Spleen (tissue), 11 donors: ENCODE data around the gene GPBP1. TPM values are rescaled to one million over a fixed set of nuclear protein-coding genes. Genes with fewer than 3 reads are reported as not detected.
A peak's percentile ranks its signal among the peaks of the same experiment; 100 is the strongest.

Experiments
- DNase-seq: peaks from one replicate; pipeline ENCODE4 v3.0.0-alpha.2; 2020
- H3K27ac ChIP-seq, 8 donors: fragments of 200-600 bp; sonication (generic) in 7 of 8; 1 replicate in 4 of 8; 2 replicates in 4 of 8; pipeline versions ENCODE4 v1.5.0 to v1.8.0; 2016 to 2021; ENCODE audit warnings: inconsistent platforms in 4 of 8, mild to moderate bottlenecking in 4 of 8, moderate library complexity in 1 of 8
- H3K27me3 ChIP-seq, 7 donors: fragments of 200-600 bp; sonication (generic) in 6 of 7; replicated peaks in 1 of 7; 1 replicate in 4 of 7; 2 replicates in 3 of 7; pipeline versions ENCODE4 v1.5.0 to v1.8.0; 2016 to 2021; ENCODE audit warnings: inconsistent platforms in 3 of 7, mild to moderate bottlenecking in 1 of 7
- H3K36me3 ChIP-seq, 6 donors: fragments of 200-600 bp; sonication (generic) in 5 of 6; 1 replicate in 4 of 6; 2 replicates in 2 of 6; pipeline versions ENCODE4 v1.5.0 to v1.8.0; 2016 to 2021; ENCODE audit warnings: inconsistent platforms in 2 of 6
- H3K4me1 ChIP-seq, 6 donors: fragments of 200-600 bp; sonication (generic) in 5 of 6; 1 replicate in 3 of 6; 2 replicates in 3 of 6; pipeline versions ENCODE4 v1.5.0 to v1.8.0; 2016 to 2021; ENCODE audit warnings: inconsistent platforms in 3 of 6
- H3K4me3 ChIP-seq, 8 donors: fragments of 200-600 bp; sonication (generic) in 7 of 8; 1 replicate in 4 of 8; 2 replicates in 4 of 8; pipeline versions ENCODE4 v1.5.0 to v1.8.0; 2016 to 2021; ENCODE audit warnings: inconsistent platforms in 4 of 8, mild to moderate bottlenecking in 4 of 8, moderate library complexity in 2 of 8
- H3K9me3 ChIP-seq, 8 donors: fragments of 200-600 bp; sonication (generic) in 7 of 8; 1 replicate in 4 of 8; 2 replicates in 4 of 8; pipeline versions ENCODE4 v1.5.0 to v1.8.0; 2016 to 2021; ENCODE audit warnings: inconsistent platforms in 4 of 8
- CTCF ChIP-seq, 11 experiments: fragments of 200-600 bp in 7 of 11; fragments of 450-650 bp in 4 of 11; sonication (generic) in 4 of 11; IDR thresholded peaks in 8 of 11; conservative IDR thresholded peaks in 3 of 11; 1 replicate in 7 of 11; 2 replicates in 4 of 11; pipeline versions ENCODE4 v1.4.0 to v1.8.0; 2016 to 2021; ENCODE audit warnings: antibody characterized with exemption in 11 of 11, inconsistent platforms in 4 of 11, mild to moderate bottlenecking in 1 of 11
- POLR2A ChIP-seq, 3 donors: fragments of 450-650 bp; IDR thresholded peaks; one replicate each; pipeline ENCODE4 v1.5.1; 2017; ENCODE audit warnings: antibody characterized with exemption in 3 of 3, mild to moderate bottlenecking in 1 of 3
- POLR2AphosphoS5 ChIP-seq, 3 donors: sonication (generic); formaldehyde crosslinking; IDR thresholded peaks; one replicate each; pipeline ENCODE4 v1.5.1; 2017; ENCODE audit warnings: antibody characterized with exemption in 3 of 3
- WGBS, 5 donors: extraction: QIAGEN DNeasy Blood & Tissue Kit in 3 of 5; methylation state at CpG; one replicate each; pipeline versions ENCODE4 v1.1.5 to v1.1.7; 2013 to 2018; 5-methylcytosine and 5-hydroxymethylcytosine counted together
- intact Hi-C: fragments of 100-400 bp; cut with DNase I; formaldehyde crosslinking; loops from one replicate; pipeline ENCODE4 v1.15.0; 2023; ENCODE audit warnings: low total_unique reads
- polyA plus RNA-seq, 3 donors: library from polyadenylated mRNA; stranded (reverse); fragments of 200-250 nt; gene quantifications; one replicate each; pipeline ENCODE4 v1.2.1, GENCODE V29; 2013
- total RNA-seq, 7 donors: library from RNA; depleted of rRNA in 3 of 7; stranded (reverse); fragments of >200 nt in 3 of 7; fragmentation: NEBNext Ultra II Directional in 4 of 7; extraction: Animal tissue kit (Norgen Biotek cat#: 25700) in 4 of 7; gene quantifications; one replicate each; pipeline versions ENCODE4 v1.1.0 to v1.2.1, GENCODE V29; 2016 to 2021
- donor health status: healthy with polysubstance abuse.
- donor health status: DM: no; HTN: no; CAD: no; lungs with moderate emphysema.
- donor health status: DM: no; HTN: no; CAD: no.
- donor health status: Bipolar disorder and iron deficiency.
- donor health status: healthy.
- donor health status: DM: no; HTN: no; CAD: no.
- donor health status: DM: yes; HTN: yes; CAD: no.

GPBP1 gene
- total and polyA plus RNA-seq, 10 donors: 58.0 to 118 (median 87.1) TPM

DNA sequence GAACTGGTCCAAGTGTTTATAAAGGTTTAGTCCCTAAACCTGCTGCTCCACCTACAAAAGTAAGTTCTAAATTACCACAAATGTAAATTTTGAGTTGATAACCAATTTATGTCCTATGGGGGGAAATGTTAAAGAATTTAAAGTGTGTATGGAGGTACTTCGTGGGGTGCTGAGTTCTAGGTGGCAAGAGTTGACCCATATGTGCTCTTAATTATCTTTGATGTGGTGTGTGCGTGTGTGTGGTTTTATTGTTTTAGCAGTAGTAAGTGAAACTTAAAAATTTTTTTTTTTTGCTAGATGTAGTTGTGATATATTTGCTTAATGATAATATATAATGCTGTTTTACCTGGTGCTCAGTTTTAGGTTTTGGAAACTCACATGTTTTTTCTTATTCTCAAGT is 72.6 kb downstream of the GPBP1 start:
- Histone ChIP-seq H3K27me3 (no peaks in the 10 kb centered on the region), H3K27ac (no peak overlapping the region), H3K4me3 (no peak overlapping the region), H3K36me3 (peaks cover 6 to 95% (median 42%) of the 10 kb centered on the region in 6 donors), H3K9me3 (no peaks in the 10 kb centered on the region), H3K4me1 (peaks cover 0 to 25% (median 4%) of the 10 kb centered on the region in 6 donors)
- intact Hi-C loops: no loop called here
- DNase-seq: no peak
- 76 to 87% (median 81%) methylated on average over 2 of the region's 2 CpGs for WGBS, 5 donors
- TF ChIP-seq POLR2AphosphoS5 (IDR thresholded peaks at IDR 0.05): no peak
- no peak for TF ChIP-seq CTCF (IDR thresholded peaks at IDR 0.05 in 8 of 11, conservative IDR thresholded peaks at IDR 0.05 in 3 of 11)
- no peak for TF ChIP-seq POLR2A (IDR thresholded peaks at IDR 0.05)

DNA sequence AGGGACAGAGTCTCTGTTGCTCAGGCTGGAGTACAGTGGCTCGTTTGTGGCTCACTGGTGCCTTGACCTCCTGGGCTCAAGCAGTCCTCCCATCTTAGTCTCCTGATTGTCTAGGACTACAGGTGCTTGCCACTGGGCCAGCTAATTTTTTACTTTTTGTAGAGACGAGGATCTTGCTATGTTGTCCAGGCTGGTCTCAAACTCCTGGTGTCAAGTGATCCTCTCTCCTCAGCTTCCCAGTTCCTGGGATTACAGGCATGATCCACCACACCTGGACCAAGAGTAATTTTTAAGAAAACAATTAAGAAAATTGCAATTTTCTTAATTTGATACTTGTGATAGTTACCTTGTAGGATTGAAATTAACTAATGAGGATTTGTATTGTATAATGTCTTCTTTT is 73.9 kb downstream of the GPBP1 start:
- no peak overlapping the region for H3K27ac ChIP-seq
- 83 to 100% (median 89%) methylated on average over 2 of the region's 2 CpGs for WGBS, 5 donors
- DNase-seq: no peak
- no peaks in the 10 kb centered on the region for H3K9me3 ChIP-seq
- peaks cover 6 to 97% (median 52%) of the 10 kb centered on the region in 6 donors for H3K36me3 ChIP-seq
- no peaks in the 10 kb centered on the region for H3K27me3 ChIP-seq
- H3K4me3 ChIP-seq: no peak overlapping the region
- peaks cover 0 to 24% (median 4%) of the 10 kb centered on the region in 6 donors for H3K4me1 ChIP-seq
- intact Hi-C loops: no loop called here
- TF ChIP-seq POLR2A (IDR thresholded peaks at IDR 0.05): no peak
- TF ChIP-seq POLR2AphosphoS5 (IDR thresholded peaks at IDR 0.05): no peak
- TF ChIP-seq CTCF (IDR thresholded peaks at IDR 0.05 in 8 of 11, conservative IDR thresholded peaks at IDR 0.05 in 3 of 11): no peak

DNA sequence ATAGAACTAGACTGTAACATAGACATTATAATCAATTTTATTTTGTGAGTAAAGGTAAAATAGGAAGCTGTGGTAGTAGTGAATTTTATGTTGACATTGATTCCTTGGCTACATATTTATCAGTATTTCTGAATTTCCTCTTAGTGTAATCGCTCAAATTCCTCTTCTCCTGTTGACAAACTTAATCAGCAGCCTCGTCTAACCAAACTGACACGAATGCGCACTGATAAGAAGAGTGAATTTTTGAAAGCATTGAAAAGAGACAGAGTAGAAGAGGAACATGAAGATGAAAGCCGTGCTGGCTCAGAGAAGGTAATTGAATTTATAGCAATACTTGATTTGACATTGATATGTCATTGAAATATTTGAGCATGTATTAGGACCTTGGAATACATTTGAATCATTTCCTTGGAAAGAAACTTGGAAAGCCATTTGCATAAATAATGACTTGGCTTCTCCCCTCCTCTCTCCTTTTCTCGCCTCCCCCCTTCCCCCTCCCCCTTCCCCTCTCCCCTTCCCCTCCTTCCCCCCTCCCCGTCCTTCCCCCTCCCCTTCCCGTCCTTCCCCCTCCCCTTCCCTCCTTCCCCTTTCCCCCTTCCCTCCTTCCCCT is 75.5 kb downstream of the GPBP1 start:
- Histone ChIP-seq H3K36me3 (peaks cover 6 to 98% (median 67%) of the 10 kb centered on the region in 6 donors), H3K4me1 (peaks cover 0 to 15% (median 0%) of the 10 kb centered on the region in 6 donors), H3K27ac (peak overlapping the region in 2 of 8 donors; percentile 8 to 35), H3K4me3 (no peak overlapping the region), H3K27me3 (no peaks in the 10 kb centered on the region), H3K9me3 (no peaks in the 10 kb centered on the region)
- intact Hi-C loops: no loop called here
- no peak for TF ChIP-seq POLR2AphosphoS5 (IDR thresholded peaks at IDR 0.05)
- 72 to 96% (median 81%) methylated on average over 6 to 8 of the region's 8 CpGs for WGBS, 5 donors
- no peak for DNase-seq

GRCh38 chr5:57258052-57258451 is 84.2 kb downstream of the GPBP1 start:
- Histone ChIP-seq H3K4me1 (peaks cover 0 to 5% (median 0%) of the 10 kb centered on the region in 6 donors), H3K27ac (no peak overlapping the region), H3K9me3 (no peaks in the 10 kb centered on the region), H3K4me3 (no peak overlapping the region), H3K36me3 (peaks cover 0 to 100% (median 72%) of the 10 kb centered on the region in 6 donors), H3K27me3 (no peaks in the 10 kb centered on the region)
- no peak for DNase-seq
- intact Hi-C loops: no loop called here
- TF ChIP-seq POLR2AphosphoS5 (IDR thresholded peaks at IDR 0.05) (no peak), CTCF (IDR thresholded peaks at IDR 0.05 in 8 of 11, conservative IDR thresholded peaks at IDR 0.05 in 3 of 11) (no peak), POLR2A (IDR thresholded peaks at IDR 0.05) (no peak)
- 46 to 85% (median 62%) methylated on average over 4 of the region's 4 CpGs for WGBS, 5 donors
